ENCODE measurements around the gene ZFAND3.
"Not testable (repeated sequence)": the region's sequence is repeated elsewhere in the genome, so short reads cannot be mapped to it uniquely, and the experiment has no call there.

- TF ChIP-seq CTCF (optimal IDR thresholded peaks at IDR 0.05 in 1 of 3, IDR thresholded peaks at IDR 0.05 in 1 of 3, conservative IDR thresholded peaks at IDR 0.05 in 1 of 3; ENCODE audit: extremely low read depth in 1 of 3, insufficient read depth in 2 of 3, low read length in 3 of 3); EZH2 (IDR thresholded peaks at IDR 0.05; ENCODE audit: low read length): not testable (repeated sequence)
Observed at GRCh38 chr6:37948584-37948983, 129.1 kb downstream of the ZFAND3 start.

Data from keratinocyte (primary cell).